ACC112 (cell line): ENCODE data around the gene OST4.
A peak's percentile ranks its signal among the peaks of the same experiment; 100 is the strongest.

Experiments used
- H2AFZ ChIP-seq: fragments of 200-600 bp; sonication (generic); one replicate; pipeline ENCODE4 v1.6.0; 2017; ENCODE audit warnings: antibody characterized with exemption, low read length; ENCODE audit not compliant: unreplicated experiment
- H3K27ac ChIP-seq: fragments of 200-600 bp; sonication (generic); 2 replicates; pipeline ENCODE4 v1.5.1; 2014; ENCODE audit warnings: low read depth, mild to moderate bottlenecking, antibody characterized with exemption, low read length, moderate library complexity
- H3K27me3 ChIP-seq: fragments of 200-600 bp; sonication (generic); 2 replicates; pipeline ENCODE4 v1.6.1; 2014; ENCODE audit warnings: mild to moderate bottlenecking, antibody characterized with exemption, low read length, moderate library complexity, mixed read lengths; ENCODE audit not compliant: insufficient read depth
- H3K36me3 ChIP-seq: fragments of 200-600 bp; sonication (generic); 2 replicates; pipeline ENCODE4 v1.6.1; 2016; ENCODE audit warnings: mild to moderate bottlenecking, antibody characterized with exemption, low read length, moderate library complexity, mixed read lengths; ENCODE audit not compliant: insufficient read depth
- H3K4me1 ChIP-seq: fragments of 200-600 bp; sonication (generic); one replicate; pipeline ENCODE4 v1.6.1; 2016; ENCODE audit warnings: low read length, mixed read lengths; ENCODE audit not compliant: insufficient read depth, unreplicated experiment, control insufficient read depth
- H3K4me3 ChIP-seq: fragments of 200-600 bp; sonication (generic); 2 replicates; pipeline ENCODE4 v1.5.1; 2014; ENCODE audit warnings: mild to moderate bottlenecking, low read depth, low read length
- H3K79me2 ChIP-seq: fragments of 200-600 bp; sonication (generic); one replicate; pipeline ENCODE4 v1.6.0; 2016; ENCODE audit warnings: low read length; ENCODE audit not compliant: control insufficient read depth, unreplicated experiment, insufficient read depth

Gene OST4

DNA sequence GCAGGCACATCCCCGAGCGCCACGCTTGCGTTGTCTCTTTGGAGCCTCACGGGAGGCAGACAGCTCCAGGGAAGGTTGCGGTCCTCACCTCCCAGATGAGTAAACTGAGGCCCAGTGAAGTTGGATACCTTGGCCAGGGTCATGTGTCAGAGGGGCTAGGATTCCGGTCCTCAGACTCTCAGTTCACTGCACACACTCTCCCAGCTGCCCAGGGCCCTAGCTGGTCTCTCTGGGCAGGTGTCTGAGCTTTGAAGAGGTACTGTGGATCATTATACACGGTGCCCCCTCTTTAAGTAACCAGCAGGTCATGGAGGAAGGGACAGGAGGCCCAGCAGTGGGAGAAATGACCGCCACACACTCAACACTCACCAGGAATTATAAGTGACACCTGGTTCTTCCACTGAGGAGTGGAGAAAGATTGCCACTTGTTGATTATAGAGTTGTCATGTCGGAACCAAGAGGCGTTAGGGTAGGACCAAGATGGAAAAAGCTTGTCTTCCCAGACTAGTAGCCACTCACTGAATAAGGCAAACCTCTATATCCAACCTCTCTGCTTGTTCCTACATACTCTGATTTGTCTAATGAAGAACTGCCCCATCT is 38.1 kb downstream of the OST4 start:
- H3K27me3 ChIP-seq, result no peaks in the 10 kb centered on the region
- peaks cover 46% of the 10 kb centered on the region for H3K79me2 ChIP-seq
- peak overlapping the region; percentile 93 for H2AFZ ChIP-seq
- peak overlapping the region; percentile 51 for H3K27ac ChIP-seq
- peaks cover 18% of the 10 kb centered on the region for H3K4me1 ChIP-seq
- H3K4me3 ChIP-seq, result peak overlapping the region; percentile 98
- H3K36me3 ChIP-seq, result peaks cover 32% of the 10 kb centered on the region; the same call in 1 of the 2 replicates

DNA sequence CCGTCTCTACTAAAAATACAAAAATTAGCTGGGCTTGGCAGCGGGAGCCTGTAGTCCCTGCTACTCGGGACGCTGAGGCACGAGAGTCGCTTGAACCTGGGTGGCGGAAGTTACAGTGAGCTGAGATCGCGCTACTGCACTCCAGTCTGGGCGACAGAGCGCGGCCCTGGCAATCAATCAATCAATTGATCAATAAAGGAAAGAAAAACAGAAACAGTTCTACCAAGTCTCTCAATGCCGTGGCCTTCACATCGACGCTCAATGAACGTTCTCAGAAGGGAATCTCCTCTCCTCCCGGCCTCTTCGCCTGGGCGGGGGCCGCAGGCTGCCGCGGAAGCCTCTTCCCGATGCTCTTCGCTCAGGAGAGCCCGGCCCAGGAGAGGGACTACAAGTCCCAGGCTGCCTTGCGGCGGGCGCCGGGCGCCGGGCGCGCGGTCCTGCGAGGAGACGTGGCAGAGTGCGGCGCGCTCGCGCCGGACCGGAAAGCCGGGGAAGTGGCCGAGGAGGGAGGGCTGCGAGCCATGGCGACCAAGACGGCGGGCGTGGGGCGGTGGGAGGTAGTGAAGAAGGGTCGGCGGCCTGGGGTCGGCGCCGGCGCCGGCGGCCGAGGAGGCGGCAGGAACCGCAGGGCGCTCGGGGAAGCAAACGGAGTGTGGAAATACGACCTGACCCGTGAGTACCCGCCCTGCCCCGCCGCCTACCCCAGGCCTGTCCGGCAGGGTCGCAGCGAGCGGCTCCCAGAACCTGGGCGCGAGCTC is 38.8 kb downstream of the OST4 start, which contains the start of gene TMEM214:
TMEM214 (plus strand) TSS at position 471 of the 758 bp plus-strand sequence; CDS start at position 522, 51 bp downstream.
- peak within 1 kb of the TSS; percentile 98 for H3K4me3 ChIP-seq
- H3K27ac ChIP-seq, result peak within 1 kb of the TSS; percentile 51
- H3K4me1 ChIP-seq, result peaks cover 18% of the 10 kb centered on the region
- peaks cover 28% of the 10 kb centered on the region; the same call in 1 of the 2 replicates for H3K36me3 ChIP-seq
- peaks cover 49% of the 10 kb centered on the region for H3K79me2 ChIP-seq
- peak within 1 kb of the TSS; percentile 93 for H2AFZ ChIP-seq
- H3K27me3 ChIP-seq, result no peaks in the 10 kb centered on the region

GRCh38 chr2:27029051-27029450 is 42.4 kb downstream of the OST4 start:
- H3K79me2 ChIP-seq, result peaks cover 40% of the 10 kb centered on the region

DNA sequence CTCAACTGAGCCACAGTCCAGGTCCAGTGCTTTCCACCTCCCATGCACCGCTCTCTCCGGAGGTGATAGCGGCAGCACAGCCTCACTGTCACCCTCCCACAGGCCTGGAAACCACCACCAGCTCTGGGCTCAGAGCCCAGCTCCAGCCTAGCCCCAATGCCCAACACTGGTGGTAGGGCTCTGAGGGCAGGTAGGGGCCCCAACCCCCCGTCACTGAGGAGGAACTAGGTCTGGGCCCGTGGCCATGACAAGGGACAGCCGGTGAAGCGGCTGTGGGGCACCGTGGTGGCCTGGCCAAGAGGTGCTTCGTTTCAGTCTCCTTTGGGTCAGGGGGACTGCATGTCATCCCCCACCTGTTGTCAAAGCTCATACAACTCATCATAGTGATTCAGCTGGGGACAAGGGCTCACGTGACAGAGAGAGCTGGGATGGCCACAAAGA is 44.2 kb downstream of the OST4 start:
- no peaks in the 10 kb centered on the region; the same call in 1 of the 2 replicates for H3K36me3 ChIP-seq
- H2AFZ ChIP-seq, result no peak overlapping the region
- H3K27ac ChIP-seq, result no peak overlapping the region
- peaks cover 25% of the 10 kb centered on the region for H3K79me2 ChIP-seq
- no peaks in the 10 kb centered on the region for H3K27me3 ChIP-seq
- no peak overlapping the region for H3K4me3 ChIP-seq
- peaks cover 11% of the 10 kb centered on the region for H3K4me1 ChIP-seq

More at GRCh38 chr2:27029051-27029450, 42.4 kb downstream of the OST4 start:
- no peaks in the 10 kb centered on the region for H3K36me3 ChIP-seq
- peaks cover 14% of the 10 kb centered on the region for H3K4me1 ChIP-seq
- H3K4me3 ChIP-seq, result no peak overlapping the region
- H3K27me3 ChIP-seq, result no peaks in the 10 kb centered on the region
- no peak overlapping the region for H2AFZ ChIP-seq
- no peak overlapping the region for H3K27ac ChIP-seq

GRCh38 chr2:27025861-27026851 is 45.3 kb downstream of the OST4 start:
- Histone ChIP-seq H3K27me3 (no peaks in the 10 kb centered on the region), H3K4me3 (no peak overlapping the region), H3K4me1 (peaks cover 10% of the 10 kb centered on the region), H2AFZ (no peak overlapping the region), H3K27ac (no peak overlapping the region), H3K36me3 (no peaks in the 10 kb centered on the region; the same call in 1 of the 2 replicates), H3K79me2 (peaks cover 15% of the 10 kb centered on the region)

GRCh38 chr2:27025281-27025800 is 46.1 kb downstream of the OST4 start:
- Histone ChIP-seq H3K4me3 (no peak overlapping the region), H3K36me3 (no peaks in the 10 kb centered on the region; the same call in 1 of the 2 replicates), H3K27me3 (no peaks in the 10 kb centered on the region), H3K79me2 (peaks cover 10% of the 10 kb centered on the region), H2AFZ (no peak overlapping the region), H3K27ac (no peak overlapping the region), H3K4me1 (peaks cover 18% of the 10 kb centered on the region)

- H3K79me2 ChIP-seq, result peaks cover 10% of the 10 kb centered on the region
- no peaks in the 10 kb centered on the region; the same call in 1 of the 2 replicates for H3K36me3 ChIP-seq
- no peak overlapping the region for H3K27ac ChIP-seq
- H2AFZ ChIP-seq, result no peak overlapping the region
- no peak overlapping the region for H3K4me3 ChIP-seq
- H3K27me3 ChIP-seq, result no peaks in the 10 kb centered on the region
- peaks cover 22% of the 10 kb centered on the region for H3K4me1 ChIP-seq
These were observed 46.6 kb downstream of the OST4 start for GRCh38 chr2:27024812-27025211.

DNA sequence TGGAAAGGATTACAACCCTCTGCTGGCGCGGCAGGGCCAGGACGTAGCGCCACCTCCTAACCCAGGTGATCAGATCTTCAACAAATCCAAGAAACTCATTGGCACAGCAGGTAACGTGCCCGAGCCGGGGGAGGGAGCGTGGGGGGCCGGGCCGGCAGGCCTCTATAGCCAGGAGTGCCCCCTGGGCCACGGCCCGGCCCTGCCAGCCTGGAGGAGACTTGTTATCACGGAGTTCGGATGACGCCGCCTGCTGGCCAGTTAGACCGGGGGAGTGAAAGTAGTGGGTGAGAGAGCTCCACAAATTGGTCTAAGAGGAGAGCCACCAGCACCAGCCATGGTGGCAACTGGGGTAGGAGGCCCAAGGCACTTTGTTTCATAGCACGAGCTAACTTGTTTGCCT is 47.3 kb downstream of the OST4 start:
- Histone ChIP-seq H2AFZ (no peak overlapping the region), H3K27me3 (no peaks in the 10 kb centered on the region), H3K79me2 (peaks cover 10% of the 10 kb centered on the region), H3K27ac (no peak overlapping the region), H3K4me1 (peaks cover 19% of the 10 kb centered on the region), H3K36me3 (no peaks in the 10 kb centered on the region; the same call in 1 of the 2 replicates), H3K4me3 (no peak overlapping the region)

- no peak overlapping the region for H3K4me3 ChIP-seq
- no peak overlapping the region for H3K27ac ChIP-seq
- H3K36me3 ChIP-seq, result no peaks in the 10 kb centered on the region; the same call in 1 of the 2 replicates
- no peaks in the 10 kb centered on the region for H3K27me3 ChIP-seq
- H3K4me1 ChIP-seq, result peaks cover 18% of the 10 kb centered on the region
- no peak overlapping the region for H2AFZ ChIP-seq
- peaks cover 10% of the 10 kb centered on the region for H3K79me2 ChIP-seq
These were observed 47.7 kb downstream of the OST4 start for GRCh38 chr2:27023740-27024139.
